Stomach (tissue), 4 donors: Measurements from ENCODE around the gene PRKCZ.

Experiments used
- CTCF ChIP-seq, 7 experiments: fragments of 450-650 bp in 4 of 7; fragments of 200-600 bp in 3 of 7; sonication (generic) in 3 of 7; IDR thresholded peaks; one replicate each; pipeline ENCODE4 v1.5.1; 2016 to 2019; ENCODE audit warnings: antibody characterized with exemption in 7 of 7, control low read depth in 2 of 7, mild to moderate bottlenecking in 1 of 7
- EP300 ChIP-seq: sonication (generic); formaldehyde crosslinking; IDR thresholded peaks from one replicate; pipeline ENCODE4 v1.6.1; 2017; ENCODE audit warnings: antibody characterized with exemption
- POLR2A ChIP-seq, 4 donors: fragments of 450-650 bp; IDR thresholded peaks; one replicate each; pipeline ENCODE4 v1.6.1; 2016; ENCODE audit warnings: antibody characterized with exemption in 4 of 4, control low read depth in 2 of 4, mild to moderate bottlenecking in 1 of 4, moderate library complexity in 1 of 4
- POLR2AphosphoS5 ChIP-seq, 3 donors: sonication (generic); formaldehyde crosslinking; IDR thresholded peaks; one replicate each; pipeline ENCODE4 v1.6.1; 2016; ENCODE audit warnings: antibody characterized with exemption in 3 of 3

- TF ChIP-seq CTCF (IDR thresholded peaks at IDR 0.05) = no peak
- no peak for TF ChIP-seq POLR2A (IDR thresholded peaks at IDR 0.05)
- no peak for TF ChIP-seq EP300
- TF ChIP-seq POLR2AphosphoS5 (IDR thresholded peaks at IDR 0.05) = no peak
These were observed 127.3 kb downstream of the PRKCZ start for GRCh38 chr1:2177541-2177940.
